Measurements from ENCODE around the gene TLR2. TPM values are rescaled to one million over a fixed set of nuclear protein-coding genes. Genes with fewer than 3 reads are reported as not detected.

Gene TLR2
- total and polyA plus RNA-seq, 3 experiments from 2014 or later: 0.20 to 0.53 (median 0.53) TPM

- Histone ChIP-seq H3K36me3 (ENCODE audit: insufficient read depth, low read length) (no peaks in the 10 kb centered on the region), H3K4me1 (ENCODE audit: insufficient read depth, low read length) (peaks cover 23% of the 10 kb centered on the region), H3K27ac (ENCODE audit: low read depth, low read length) (no peak overlapping the region), H3K9me3 (ENCODE audit: low read length) (no peaks in the 10 kb centered on the region), H3K27me3 (ENCODE audit: insufficient read depth, low read length, poor library complexity, severe bottlenecking) (no peaks in the 10 kb centered on the region), H3K4me3 (ENCODE audit: low read length) (no peak overlapping the region)
- peak overlapping the region in 3 of 7 donors; percentile 18 to 48 (median 48) for H3K4me3 Mint-ChIP-seq
- no peaks in the 10 kb centered on the region for H3K36me3 Mint-ChIP-seq
- no peaks in the 10 kb centered on the region for H3K9me3 Mint-ChIP-seq
- ChIA-PET POLR2A (no interaction called here), CTCF (interaction anchor here (1.0 to 2.3 kb wide), 2 partner anchors 8 to 306 kb away, joined by 4 to 8 read pairs; partner anchors contain the start of gene MND1)
- no peak for DNase-seq
- peaks cover 3 to 14% of the 10 kb centered on the region in 2 donors for H3K27me3 Mint-ChIP-seq
- H3K27ac Mint-ChIP-seq: peak overlapping the region in 7 of 8 donors; percentile 12 to 84 (median 48)
- H3K4me1 Mint-ChIP-seq: peaks cover 13 to 22% (median 22%) of the 10 kb centered on the region in 3 donors
Observed at GRCh38 chr4:153651116-153651515, 33.0 kb upstream of the TLR2 start.

DNA sequence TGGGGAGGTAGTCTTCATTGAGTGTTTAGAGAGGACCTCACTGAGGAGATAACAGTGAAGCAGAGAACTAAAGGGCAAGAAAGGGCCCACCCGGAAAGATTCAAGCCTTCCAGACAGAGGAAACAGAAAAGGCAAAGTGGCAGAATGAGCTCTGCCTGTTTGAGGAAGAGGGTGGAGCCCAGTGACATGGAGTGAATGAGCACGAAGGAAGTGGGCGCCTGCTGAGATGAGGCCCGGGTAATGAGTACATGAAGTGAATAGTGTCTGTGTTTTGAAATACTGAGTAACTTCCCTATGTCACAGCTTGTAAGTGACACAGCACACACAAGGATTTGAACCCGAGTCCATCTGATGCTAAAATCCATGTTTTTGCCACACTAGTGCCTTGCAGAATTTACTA lies 32.5 kb upstream of the TLR2 start:
- Mint-ChIP-seq H3K27me3 (peaks cover 3 to 17% of the 10 kb centered on the region in 2 donors), H3K4me1 (peaks cover 13 to 22% (median 22%) of the 10 kb centered on the region in 3 donors), H3K27ac (peak overlapping the region in 7 of 8 donors; percentile 12 to 95 (median 64)), H3K4me3 (peak overlapping the region in 2 of 7 donors; percentile 18 to 48), H3K9me3 (no peaks in the 10 kb centered on the region), H3K36me3 (no peaks in the 10 kb centered on the region)
- Histone ChIP-seq H3K9me3 (ENCODE audit: low read length) (no peaks in the 10 kb centered on the region), H3K36me3 (ENCODE audit: insufficient read depth, low read length) (no peaks in the 10 kb centered on the region), H3K27me3 (ENCODE audit: insufficient read depth, low read length, poor library complexity, severe bottlenecking) (no peaks in the 10 kb centered on the region), H3K4me3 (ENCODE audit: low read length) (no peak overlapping the region), H3K4me1 (ENCODE audit: insufficient read depth, low read length) (peaks cover 23% of the 10 kb centered on the region), H3K27ac (ENCODE audit: low read depth, low read length) (no peak overlapping the region)
- DNase-seq: peak in 4 of 5 donors; percentile 5 to 52 (median 24)
- CTCF ChIA-PET: interaction anchor here (1.0 to 2.3 kb wide), 2 partner anchors 9 to 307 kb away, joined by 4 to 8 read pairs; partner anchors contain the start of gene MND1
- POLR2A ChIA-PET: no interaction called here

GRCh38 chr4:153652051-153652784 lies 31.9 kb upstream of the TLR2 start:
- CTCF ChIA-PET: interaction anchor here (1.0 to 2.3 kb wide), 2 partner anchors 9 to 307 kb away, joined by 4 to 8 read pairs; partner anchors contain the start of gene MND1
- H3K4me3 Mint-ChIP-seq: no peak overlapping the region
- Histone ChIP-seq H3K36me3 (ENCODE audit: insufficient read depth, low read length) (no peaks in the 10 kb centered on the region), H3K4me3 (ENCODE audit: low read length) (no peak overlapping the region), H3K27me3 (ENCODE audit: insufficient read depth, low read length, poor library complexity, severe bottlenecking) (no peaks in the 10 kb centered on the region), H3K4me1 (ENCODE audit: insufficient read depth, low read length) (peaks cover 23% of the 10 kb centered on the region), H3K27ac (ENCODE audit: low read depth, low read length) (no peak overlapping the region), H3K9me3 (ENCODE audit: low read length) (no peaks in the 10 kb centered on the region)
- peaks cover 13 to 22% (median 22%) of the 10 kb centered on the region in 3 donors for H3K4me1 Mint-ChIP-seq
- H3K27ac Mint-ChIP-seq: peak overlapping the region in 3 of 8 donors; percentile 51 to 95 (median 84)
- peaks cover 3 to 20% of the 10 kb centered on the region in 2 donors for H3K27me3 Mint-ChIP-seq
- H3K9me3 Mint-ChIP-seq: no peaks in the 10 kb centered on the region
- no peaks in the 10 kb centered on the region for H3K36me3 Mint-ChIP-seq
- POLR2A ChIA-PET: no interaction called here
- DNase-seq: no peak

DNA sequence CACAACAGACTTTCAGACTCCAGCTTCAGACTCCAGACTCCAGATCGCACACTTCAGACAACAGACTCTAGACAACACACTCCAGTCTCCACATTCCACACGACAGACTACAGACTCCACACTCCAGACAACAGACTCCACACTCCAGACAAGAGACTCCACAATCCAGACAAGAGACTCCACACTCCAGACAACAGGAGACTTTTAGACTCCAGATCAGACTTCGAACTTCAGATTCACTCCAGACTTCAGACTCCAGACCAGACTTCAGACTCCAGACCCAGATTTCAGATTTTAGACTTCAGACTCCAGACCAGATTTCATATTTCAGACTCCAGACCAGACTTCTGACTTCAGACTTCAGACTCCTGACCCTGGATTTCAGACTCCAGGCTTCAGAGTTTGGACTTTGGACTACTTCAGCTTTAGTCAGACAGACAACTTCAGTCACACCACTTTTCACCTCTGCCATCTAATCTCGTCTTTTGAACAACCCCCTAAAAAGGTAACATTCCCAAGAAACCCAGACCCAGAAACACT lies 29.0 kb upstream of the TLR2 start:
- H3K36me3 ChIP-seq (ENCODE audit: insufficient read depth, low read length): no peaks in the 10 kb centered on the region
- no peak overlapping the region for H3K27ac ChIP-seq (ENCODE audit: low read depth, low read length)
- H3K27me3 ChIP-seq (ENCODE audit: insufficient read depth, low read length, poor library complexity, severe bottlenecking): no peaks in the 10 kb centered on the region
- Mint-ChIP-seq H3K4me3 (no peak overlapping the region), H3K9me3 (no peaks in the 10 kb centered on the region), H3K36me3 (no peaks in the 10 kb centered on the region), H3K27ac (peak overlapping the region in 1 of 8 donors; percentile 31), H3K4me1 (peaks cover 13 to 22% (median 22%) of the 10 kb centered on the region in 3 donors), H3K27me3 (peaks cover 3 to 31% of the 10 kb centered on the region in 2 donors)
- H3K4me1 ChIP-seq (ENCODE audit: insufficient read depth, low read length): peaks cover 19% of the 10 kb centered on the region
- no peak for DNase-seq
- no peaks in the 10 kb centered on the region for H3K9me3 ChIP-seq (ENCODE audit: low read length)
- CTCF ChIA-PET: no interaction called here
- POLR2A ChIA-PET: no interaction called here
- H3K4me3 ChIP-seq (ENCODE audit: low read length): no peak overlapping the region

DNA sequence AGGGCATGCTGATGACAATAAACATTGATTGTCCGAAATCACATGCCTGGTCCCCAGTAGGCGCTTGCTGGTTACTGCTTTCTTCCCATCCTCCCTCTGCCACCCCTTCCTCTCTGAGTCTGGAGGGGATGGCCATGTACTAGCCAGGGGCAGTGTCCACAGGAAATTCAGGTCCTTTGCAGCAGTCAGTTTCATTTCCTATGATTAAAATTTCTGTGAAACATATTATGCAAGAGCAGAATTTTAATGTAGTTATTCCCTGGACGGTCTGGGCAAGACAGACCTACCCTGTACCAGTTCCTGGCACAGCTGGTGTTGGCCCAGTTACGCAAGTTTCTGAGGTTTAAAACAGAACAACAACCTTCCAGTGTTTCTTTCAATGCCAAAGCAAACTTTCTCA lies 28.2 kb upstream of the TLR2 start:
- Mint-ChIP-seq H3K9me3 (no peaks in the 10 kb centered on the region), H3K4me3 (no peak overlapping the region), H3K4me1 (peaks cover 13 to 20% (median 19%) of the 10 kb centered on the region in 3 donors), H3K36me3 (no peaks in the 10 kb centered on the region), H3K27me3 (peaks cover 3 to 31% of the 10 kb centered on the region in 2 donors), H3K27ac (no peak overlapping the region)
- no peak overlapping the region for H3K27ac ChIP-seq (ENCODE audit: low read depth, low read length)
- POLR2A ChIA-PET: no interaction called here
- H3K9me3 ChIP-seq (ENCODE audit: low read length): no peaks in the 10 kb centered on the region
- H3K36me3 ChIP-seq (ENCODE audit: insufficient read depth, low read length): no peaks in the 10 kb centered on the region
- no peaks in the 10 kb centered on the region for H3K27me3 ChIP-seq (ENCODE audit: insufficient read depth, low read length, poor library complexity, severe bottlenecking)
- H3K4me1 ChIP-seq (ENCODE audit: insufficient read depth, low read length): peaks cover 17% of the 10 kb centered on the region
- CTCF ChIA-PET: no interaction called here
- DNase-seq: no peak
- no peak overlapping the region for H3K4me3 ChIP-seq (ENCODE audit: low read length)

GRCh38 chr4:153661215-153661822 lies 22.8 kb upstream of the TLR2 start:
- H3K36me3 Mint-ChIP-seq: peaks cover 0 to 10% (median 0%) of the 10 kb centered on the region in 3 donors
- no peaks in the 10 kb centered on the region for H3K4me1 ChIP-seq (ENCODE audit: insufficient read depth, low read length)

DNA sequence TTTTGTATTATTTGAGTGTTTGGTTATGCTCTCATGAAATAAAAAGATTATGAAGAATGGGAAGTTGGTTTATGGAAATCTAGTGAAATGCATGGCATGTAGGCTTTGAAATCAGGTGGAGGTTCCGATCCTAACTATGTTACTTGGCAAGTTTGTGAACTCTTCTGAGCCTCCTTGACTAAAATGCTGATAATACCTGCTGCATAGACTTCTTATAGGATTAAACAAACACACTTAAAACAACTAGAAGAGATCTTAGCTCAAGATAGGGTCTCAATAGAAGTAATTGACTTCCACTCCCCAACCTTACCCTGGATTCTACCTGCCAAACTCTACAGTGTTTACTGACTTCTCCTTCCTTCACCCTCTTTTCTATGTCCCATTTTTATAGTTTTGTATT lies 22.2 kb upstream of the TLR2 start:
- Mint-ChIP-seq H3K4me3 (no peak overlapping the region), H3K27ac (no peak overlapping the region), H3K4me1 (no peaks in the 10 kb centered on the region), H3K27me3 (peaks cover 5 to 32% of the 10 kb centered on the region in 2 donors), H3K36me3 (peaks cover 0 to 10% (median 0%) of the 10 kb centered on the region in 3 donors), H3K9me3 (peaks cover 0 to 4% (median 0%) of the 10 kb centered on the region in 5 donors)
- H3K4me3 ChIP-seq (ENCODE audit: low read length): no peak overlapping the region
- no peaks in the 10 kb centered on the region for H3K9me3 ChIP-seq (ENCODE audit: low read length)
- CTCF ChIA-PET: no interaction called here
- DNase-seq: no peak
- H3K27me3 ChIP-seq (ENCODE audit: insufficient read depth, low read length, poor library complexity, severe bottlenecking): no peaks in the 10 kb centered on the region
- POLR2A ChIA-PET: no interaction called here
- H3K27ac ChIP-seq (ENCODE audit: low read depth, low read length): no peak overlapping the region
- no peaks in the 10 kb centered on the region for H3K4me1 ChIP-seq (ENCODE audit: insufficient read depth, low read length)
- H3K36me3 ChIP-seq (ENCODE audit: insufficient read depth, low read length): no peaks in the 10 kb centered on the region

More at GRCh38 chr4:153661215-153661822, 22.8 kb upstream of the TLR2 start:
- POLR2A ChIA-PET: no interaction called here
- no peaks in the 10 kb centered on the region for H3K27me3 ChIP-seq (ENCODE audit: insufficient read depth, low read length, poor library complexity, severe bottlenecking)
- no peaks in the 10 kb centered on the region for H3K4me1 Mint-ChIP-seq
- H3K27me3 Mint-ChIP-seq: peaks cover 4 to 31% of the 10 kb centered on the region in 2 donors
- H3K4me3 ChIP-seq (ENCODE audit: low read length): no peak overlapping the region
- H3K9me3 ChIP-seq (ENCODE audit: low read length): no peaks in the 10 kb centered on the region
- H3K36me3 ChIP-seq (ENCODE audit: insufficient read depth, low read length): no peaks in the 10 kb centered on the region
- no peak for DNase-seq
- CTCF ChIA-PET: no interaction called here
- no peak overlapping the region for H3K27ac ChIP-seq (ENCODE audit: low read depth, low read length)
- H3K4me3 Mint-ChIP-seq: no peak overlapping the region
- no peak overlapping the region for H3K27ac Mint-ChIP-seq
- H3K9me3 Mint-ChIP-seq: peaks cover 0 to 4% (median 0%) of the 10 kb centered on the region in 5 donors

DNA sequence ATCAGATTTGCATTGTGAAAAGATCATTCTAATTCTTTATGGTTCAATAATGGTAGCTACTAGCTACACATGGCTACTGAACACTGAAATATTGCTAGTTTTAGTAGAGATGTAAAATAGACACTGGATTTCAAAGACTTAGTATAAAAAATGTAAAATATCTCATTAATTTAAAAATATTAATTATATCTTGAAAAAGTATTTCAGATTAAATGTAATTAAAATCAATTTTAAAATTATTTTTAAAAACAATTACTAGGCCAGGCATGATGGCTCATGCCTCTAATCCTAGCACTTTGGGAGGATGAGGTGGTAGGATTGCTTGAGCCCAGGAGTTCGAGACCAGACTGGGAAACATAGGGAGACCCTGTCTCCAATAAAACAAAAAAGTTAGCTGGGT lies 20.4 kb upstream of the TLR2 start:
- Histone ChIP-seq H3K4me1 (ENCODE audit: insufficient read depth, low read length) (no peaks in the 10 kb centered on the region), H3K4me3 (ENCODE audit: low read length) (no peak overlapping the region), H3K36me3 (ENCODE audit: insufficient read depth, low read length) (no peaks in the 10 kb centered on the region), H3K9me3 (ENCODE audit: low read length) (no peaks in the 10 kb centered on the region), H3K27ac (ENCODE audit: low read depth, low read length) (no peak overlapping the region), H3K27me3 (ENCODE audit: insufficient read depth, low read length, poor library complexity, severe bottlenecking) (no peaks in the 10 kb centered on the region)
- Mint-ChIP-seq H3K9me3 (peaks cover 0 to 4% (median 0%) of the 10 kb centered on the region in 5 donors), H3K4me3 (no peak overlapping the region), H3K27me3 (peaks cover 8 to 37% of the 10 kb centered on the region in 2 donors), H3K4me1 (no peaks in the 10 kb centered on the region), H3K27ac (no peak overlapping the region), H3K36me3 (peaks cover 0 to 10% (median 0%) of the 10 kb centered on the region in 3 donors)
- CTCF ChIA-PET: no interaction called here
- no peak for DNase-seq
- POLR2A ChIA-PET: no interaction called here

Data from CD8-positive, alpha-beta memory T cell (primary cell).